GM19452 (cell line): ENCODE measurements around the gene FOXC1.

ENCODE experiments used
- ATAC-seq: cut with Tn5 transposase; IDR thresholded peaks from one replicate; pipeline ENCODE4 v1.9.1; 2021; ENCODE audit not compliant: unreplicated experiment

The FOXC1 gene

GRCh38 chr6:1611572-1612298 is 2.0 kb downstream of the FOXC1 start:
- no peak for ATAC-seq

- ATAC-seq: no peak
Measured at GRCh38 chr6:1612299-1612973, 2.7 kb downstream of the FOXC1 start.

GRCh38 chr6:1612974-1613306 is 3.2 kb downstream of the FOXC1 start:
- no peak for ATAC-seq

- ATAC-seq: no peak
Measured at GRCh38 chr6:1613346-1613687, 3.6 kb downstream of the FOXC1 start.

- ATAC-seq: no peak
Measured at GRCh38 chr6:1613688-1614447, 4.2 kb downstream of the FOXC1 start.

GRCh38 chr6:1614448-1615150 is 4.9 kb downstream of the FOXC1 start:
- ATAC-seq: no peak

GRCh38 chr6:1615151-1615852 is 5.6 kb downstream of the FOXC1 start:
- ATAC-seq: no peak

GRCh38 chr6:1615853-1616420 is 6.2 kb downstream of the FOXC1 start:
- no peak for ATAC-seq

- no peak for ATAC-seq
Measured at GRCh38 chr6:1616701-1617463, 7.2 kb downstream of the FOXC1 start.

GRCh38 chr6:1617466-1618310 is 8.0 kb downstream of the FOXC1 start:
- ATAC-seq: no peak

- ATAC-seq: no peak
Measured at GRCh38 chr6:1618311-1619097, 8.8 kb downstream of the FOXC1 start.

- no peak for ATAC-seq
Measured at GRCh38 chr6:1619098-1619672, 9.5 kb downstream of the FOXC1 start.

GRCh38 chr6:1619673-1620503 is 10.2 kb downstream of the FOXC1 start:
- no peak for ATAC-seq

- ATAC-seq: no peak
Measured at GRCh38 chr6:1620504-1621069, 10.9 kb downstream of the FOXC1 start.

- ATAC-seq: no peak
Measured at GRCh38 chr6:1621070-1621701, 11.5 kb downstream of the FOXC1 start.

GRCh38 chr6:1622220-1622850 is 12.6 kb downstream of the FOXC1 start:
- no peak for ATAC-seq
